ENCODE results near the gene SIRT2.
"Not testable (repeated sequence)": the region's sequence is repeated elsewhere in the genome, so short reads cannot be mapped to it uniquely, and the experiment has no call there.

SIRT2 gene

GRCh38 chr19:38941979-38942378, 42.6 kb upstream of the SIRT2 start:
- TF ChIP-seq CTCF (IDR thresholded peaks at IDR 0.05; ENCODE audit: low read depth, low read length): no peak
- DNase-seq (ENCODE audit: low read depth, low spot score): no peak
- no peak overlapping the region for H3K4me3 ChIP-seq (ENCODE audit: low read depth, low read length)
- in situ Hi-C loops (cut with HindIII; ENCODE audit: low sequenced_read_pairs): no loop called here

- H3K4me3 ChIP-seq (ENCODE audit: low read depth, low read length); DNase-seq (ENCODE audit: low read depth, low spot score); in situ Hi-C loops (cut with HindIII; ENCODE audit: low sequenced_read_pairs): not testable (repeated sequence)
Measured at GRCh38 chr19:38941466-38941865, 42.0 kb upstream of the SIRT2 start.

DNA sequence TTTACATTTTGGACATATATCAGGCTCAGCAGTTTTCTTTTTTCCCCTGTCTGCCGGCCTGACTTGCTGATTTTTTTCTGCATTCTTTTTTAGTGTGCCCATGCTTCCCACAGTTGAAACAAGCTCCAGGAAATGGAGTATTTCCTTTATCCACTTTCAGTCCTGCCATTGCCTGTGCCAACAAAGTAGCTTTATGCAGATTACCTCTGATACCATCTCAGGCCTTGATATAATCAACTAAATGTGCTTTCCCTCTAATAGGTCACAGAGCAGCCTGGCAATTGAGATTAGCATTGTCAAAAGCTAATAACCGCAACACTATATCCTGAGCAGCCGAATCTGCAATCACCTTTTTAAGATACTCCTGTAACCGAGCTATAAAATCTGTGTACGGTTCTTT, 40.5 kb upstream of the SIRT2 start:
- DNase-seq (ENCODE audit: low read depth, low spot score): no peak
- H3K4me3 ChIP-seq (ENCODE audit: low read depth, low read length): no peak overlapping the region
- in situ Hi-C loops (cut with HindIII; ENCODE audit: low sequenced_read_pairs): no loop called here
- TF ChIP-seq CTCF (IDR thresholded peaks at IDR 0.05; ENCODE audit: low read depth, low read length): no peak

DNA sequence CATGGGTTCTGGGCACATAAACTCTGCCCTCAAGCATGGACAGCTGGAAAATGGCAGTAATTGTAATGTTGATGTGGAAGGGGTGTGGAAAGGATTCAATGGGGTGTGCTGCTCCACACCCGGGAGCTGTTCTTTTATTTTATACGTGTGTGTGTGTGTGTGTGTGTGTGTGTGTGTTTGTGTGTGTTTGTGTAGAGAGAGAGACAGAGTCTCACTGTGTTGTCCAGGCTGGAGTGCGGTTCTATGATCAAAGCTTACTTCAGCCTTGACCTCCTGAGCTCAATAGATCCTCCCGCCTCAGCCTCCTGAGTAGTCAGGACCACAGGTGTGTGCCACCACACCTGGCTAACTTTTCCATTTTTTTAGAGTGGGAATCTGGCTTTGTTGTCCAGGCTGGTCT, 34.1 kb upstream of the SIRT2 start:
- no peak for DNase-seq (ENCODE audit: low read depth, low spot score)
- TF ChIP-seq CTCF (IDR thresholded peaks at IDR 0.05; ENCODE audit: low read depth, low read length): no peak
- no peak overlapping the region for H3K4me3 ChIP-seq (ENCODE audit: low read depth, low read length)
- in situ Hi-C loops (cut with HindIII; ENCODE audit: low sequenced_read_pairs): no loop called here

- DNase-seq (ENCODE audit: low read depth, low spot score): peak; percentile 32
- in situ Hi-C loops (cut with HindIII; ENCODE audit: low sequenced_read_pairs): no loop called here
- H3K4me3 ChIP-seq (ENCODE audit: low read depth, low read length): no peak overlapping the region
- TF ChIP-seq CTCF (IDR thresholded peaks at IDR 0.05; ENCODE audit: low read depth, low read length): peak; percentile 39
Measured at GRCh38 chr19:38932425-38933179, 33.2 kb upstream of the SIRT2 start.

DNA sequence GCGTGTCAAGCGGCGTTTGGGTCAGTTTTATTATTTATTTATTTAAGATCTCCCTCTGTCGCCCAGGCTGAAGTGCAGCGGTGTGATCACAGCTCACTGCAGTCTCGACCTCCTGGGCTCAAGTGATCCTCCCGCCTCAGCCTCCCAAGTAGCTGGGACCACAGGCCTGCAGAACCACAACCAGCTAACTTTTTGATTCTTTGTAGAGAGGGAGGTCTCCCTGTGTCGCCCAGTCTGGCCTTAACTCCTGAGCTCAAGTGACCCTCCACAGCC, 32.0 kb upstream of the SIRT2 start:
- TF ChIP-seq CTCF (IDR thresholded peaks at IDR 0.05; ENCODE audit: low read depth, low read length): no peak
- H3K4me3 ChIP-seq (ENCODE audit: low read depth, low read length): peak overlapping the region; percentile 95
- in situ Hi-C loops (cut with HindIII; ENCODE audit: low sequenced_read_pairs): no loop called here
- no peak for DNase-seq (ENCODE audit: low read depth, low spot score)

DNA sequence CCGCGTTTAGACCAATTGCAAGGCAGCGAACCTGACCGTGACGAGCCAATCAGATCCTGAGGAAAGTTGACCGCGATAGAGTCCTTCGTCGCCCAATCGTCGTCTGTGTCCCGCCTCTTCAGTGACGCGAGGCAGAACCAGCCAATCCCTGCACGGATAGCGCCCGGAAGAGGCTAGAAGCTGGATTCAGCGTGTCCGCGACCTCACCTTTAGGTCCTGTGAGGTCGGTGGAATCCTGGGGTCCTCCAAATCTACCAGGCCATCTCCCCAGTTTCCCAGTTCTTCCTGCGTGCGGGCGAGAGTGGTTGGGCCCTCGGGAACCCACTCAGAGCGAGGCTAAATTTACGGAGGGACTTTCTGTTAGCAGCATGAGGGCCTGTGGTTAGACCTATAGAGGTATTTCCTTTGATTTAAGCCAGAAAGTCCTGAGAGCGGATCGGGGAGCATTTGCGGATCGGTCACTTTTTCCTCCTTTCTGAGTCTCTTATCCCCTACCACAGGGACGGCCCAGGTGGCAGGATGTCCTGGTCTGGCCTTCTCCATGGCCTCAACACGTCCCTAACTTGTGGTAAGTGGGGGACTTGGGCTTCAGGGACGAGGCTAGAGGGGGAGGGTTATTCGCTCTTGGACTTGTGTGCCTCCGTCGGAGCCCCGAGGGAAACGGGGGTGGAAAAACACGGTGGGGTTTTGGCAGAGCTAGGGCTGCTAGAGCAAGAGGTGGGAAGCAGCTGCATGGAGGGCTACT, 31.5 kb upstream of the SIRT2 start, which contains the start of gene MRPS12:
Gene MRPS12 (plus strand): TSS at position 169 of the 745 bp plus-strand sequence. CDS start 351 bp downstream, at position 520.
- peak; percentile 99 for DNase-seq (ENCODE audit: low read depth, low spot score)
- TF ChIP-seq CTCF (IDR thresholded peaks at IDR 0.05; ENCODE audit: low read depth, low read length): no peak
- peak within 1 kb of the TSS; percentile 95 for H3K4me3 ChIP-seq (ENCODE audit: low read depth, low read length)
- in situ Hi-C loops (cut with HindIII; ENCODE audit: low sequenced_read_pairs): no loop called here
